H1 (cell line): ENCODE measurements around the gene FAM193A. TPM values are rescaled to one million over a fixed set of nuclear protein-coding genes. Genes with fewer than 3 reads are reported as not detected.

ENCODE experiments used
- CTCF ChIA-PET: fragments of 300-600 bp; sonication (Branson Sonifier 250); formaldehyde crosslinking; loops from one replicate; lab custom pipeline; 2021; ENCODE audit not compliant: partially characterized antibody; lab: Charles Lee
- POLR2A ChIA-PET: fragments of 300-600 bp; sonication (Branson Sonifier 250); formaldehyde crosslinking; loops from one replicate; lab custom pipeline; 2021; ENCODE audit warnings: inconsistent platforms; ENCODE audit not compliant: partially characterized antibody; lab: Charles Lee
- DNase-seq, 2 experiments: peaks; one replicate each; pipeline versions ENCODE4 v3.0.0 to v3.0.0-alpha.2; 2010 to 2022; ENCODE audit warnings: low spot score in 2 of 2, low read depth in 1 of 2, mixed read lengths in 1 of 2
- FAIRE-seq: peaks from 2 replicates; lab custom pipeline; 2011; peaks lifted over from hg19 to GRCh38; lab: Jason Lieb, UNC
- H2AFZ ChIP-seq: 2 replicates; pipeline ENCODE4 v1.8.1; 2012; ENCODE audit warnings: low read length, inconsistent platforms
- H2AK5ac ChIP-seq: 2 replicates; pipeline ENCODE4 v1.6.1; 2013; ENCODE audit warnings: low read depth, low read length
- H2BK120ac ChIP-seq: replicated peaks from 2 replicates; pipeline ENCODE3; 2013; ENCODE audit warnings: low read depth, low read length, inconsistent platforms
- H2BK12ac ChIP-seq: 2 replicates; pipeline ENCODE4 v1.6.1; 2013; ENCODE audit warnings: low read depth, low read length
- H2BK15ac ChIP-seq: 2 replicates; pipeline ENCODE4 v1.6.1; 2013; ENCODE audit warnings: low read length
- H2BK20ac ChIP-seq: 2 replicates; pipeline ENCODE4 v1.6.1; 2013; ENCODE audit warnings: low read length
- H2BK5ac ChIP-seq: 2 replicates; pipeline ENCODE4 v1.6.1; 2013; ENCODE audit warnings: low read depth, low read length
- H3K14ac ChIP-seq: 2 replicates; pipeline ENCODE4 v1.6.1; 2013; ENCODE audit warnings: inconsistent platforms; ENCODE audit not compliant: insufficient read length
- H3K18ac ChIP-seq: 2 replicates; pipeline ENCODE4 v1.6.1; 2013; ENCODE audit warnings: low read length; ENCODE audit errors: extremely low read depth
- H3K23ac ChIP-seq: 2 replicates; pipeline ENCODE4 v1.6.1; 2013; ENCODE audit warnings: inconsistent platforms; ENCODE audit not compliant: insufficient read length
- H3K23me2 ChIP-seq: 2 replicates; pipeline ENCODE4 v1.6.1; 2013; ENCODE audit warnings: low read depth, low read length
- H3K27ac ChIP-seq: 2 replicates; pipeline ENCODE4 v1.6.1; 2011; ENCODE audit warnings: low read depth, low read length, inconsistent platforms
- H3K27me3 ChIP-seq, 4 experiments: replicated peaks in 1 of 4; 1 replicate in 1 of 4; 2 replicates in 3 of 4; pipeline versions ENCODE4 v1.6.1 to v1.8.1; 2011 to 2013; ENCODE audit warnings: low read length in 3 of 4, mild to moderate bottlenecking in 3 of 4, inconsistent platforms in 2 of 4, mixed read lengths in 2 of 4, moderate library complexity in 1 of 4; ENCODE audit not compliant: control insufficient read depth in 3 of 4, insufficient read depth in 3 of 4; ENCODE audit errors: extremely low read depth in 1 of 4
- H3K36me3 ChIP-seq, 4 experiments: 2 replicates each; pipeline versions ENCODE4 v1.6.1 to v1.8.1; 2011 to 2013; ENCODE audit warnings: mild to moderate bottlenecking in 4 of 4, low read length in 3 of 4, moderate library complexity in 2 of 4, control low read depth in 1 of 4, inconsistent platforms in 1 of 4; ENCODE audit not compliant: insufficient read depth in 4 of 4, control insufficient read depth in 2 of 4
- H3K4ac ChIP-seq: replicated peaks from 2 replicates; pipeline ENCODE3; 2013; ENCODE audit warnings: low read length, low read depth, mixed read lengths, inconsistent platforms; ENCODE audit not compliant: insufficient read length
- H3K4me1 ChIP-seq, 4 experiments: replicated peaks in 1 of 4; 1 replicate in 1 of 4; 2 replicates in 3 of 4; pipeline versions ENCODE4 v1.6.1 to v1.8.1; 2011 to 2013; ENCODE audit warnings: low read length in 3 of 4, inconsistent platforms in 2 of 4, mixed read lengths in 1 of 4; ENCODE audit not compliant: insufficient read depth in 4 of 4, control insufficient read depth in 3 of 4
- H3K4me2 ChIP-seq, 2 experiments: 2 replicates each; pipeline versions ENCODE4 v1.6.1 to v1.8.1; 2011 to 2013; ENCODE audit warnings: low read depth in 2 of 2, low read length in 2 of 2, control low read depth in 1 of 2, inconsistent platforms in 1 of 2, mild to moderate bottlenecking in 1 of 2; ENCODE audit not compliant: insufficient read depth in 1 of 2
- H3K4me3 ChIP-seq, 4 experiments: fragments of 200-600, 300-600 bp in 1 of 4; sonication (generic), shearing (Covaris generic), sonication (Bioruptor Twin) in 1 of 4; 2 replicates each; pipeline versions ENCODE4 v1.5.1 to v1.8.1; 2011 to 2016; ENCODE audit warnings: low read length in 4 of 4, low read depth in 3 of 4, control low read depth in 2 of 4, inconsistent platforms in 2 of 4, mild to moderate bottlenecking in 2 of 4, mixed read lengths in 1 of 4, moderate library complexity in 1 of 4; ENCODE audit not compliant: insufficient read depth in 2 of 4; ENCODE audit errors: extremely low read depth in 1 of 4
- H3K56ac ChIP-seq: replicated peaks from 2 replicates; pipeline ENCODE3; 2013; ENCODE audit warnings: low read depth, mild to moderate bottlenecking, mixed read lengths, low read length, inconsistent platforms; ENCODE audit not compliant: insufficient read length
- H3K79me1 ChIP-seq: 2 replicates; pipeline ENCODE4 v1.6.1; 2013; ENCODE audit warnings: low read depth, low read length, control low read depth
- H3K79me2 ChIP-seq, 2 experiments: 2 replicates each; pipeline versions ENCODE4 v1.6.1 to v1.8.1; 2012 to 2013; ENCODE audit warnings: low read length in 2 of 2, mild to moderate bottlenecking in 2 of 2, inconsistent platforms in 1 of 2; ENCODE audit not compliant: insufficient read depth in 2 of 2, control insufficient read depth in 1 of 2
- H3K9ac ChIP-seq, 4 experiments: replicated peaks in 1 of 4; 1 replicate in 1 of 4; 2 replicates in 3 of 4; pipeline versions ENCODE4 v1.6.1 to v1.8.1; 2011 to 2013; ENCODE audit warnings: low read depth in 3 of 4, low read length in 3 of 4, control low read depth in 2 of 4, mild to moderate bottlenecking in 2 of 4, moderate library complexity in 2 of 4, inconsistent platforms in 1 of 4; ENCODE audit errors: extremely low read depth in 1 of 4
- H3K9me3 ChIP-seq, 2 experiments: 2 replicates each; pipeline versions ENCODE4 v1.6.1 to v1.8.1; 2012 to 2013; ENCODE audit warnings: mild to moderate bottlenecking in 2 of 2, moderate library complexity in 2 of 2, control low read depth in 1 of 2, inconsistent platforms in 1 of 2, low read depth in 1 of 2, low read length in 1 of 2, mixed read lengths in 1 of 2; ENCODE audit not compliant: insufficient read depth in 2 of 2
- H4K20me1 ChIP-seq, 2 experiments: replicated peaks in 1 of 2; 2 replicates each; pipeline versions ENCODE3 to v1.8.1; 2011 to 2013; ENCODE audit warnings: inconsistent platforms in 2 of 2, low read length in 2 of 2, mild to moderate bottlenecking in 1 of 2; ENCODE audit not compliant: insufficient read depth in 2 of 2, control insufficient read depth in 1 of 2
- H4K5ac ChIP-seq: 2 replicates; pipeline ENCODE4 v1.6.1; 2013; ENCODE audit warnings: low read length, low read depth, mixed read lengths, inconsistent platforms; ENCODE audit not compliant: insufficient read length
- H4K8ac ChIP-seq: 2 replicates; pipeline ENCODE4 v1.8.0; 2013; ENCODE audit warnings: mild to moderate bottlenecking, moderate library complexity, low read length, inconsistent platforms; ENCODE audit not compliant: insufficient read depth; ENCODE audit errors: extremely low read depth
- H4K91ac ChIP-seq: replicated peaks from 2 replicates; pipeline ENCODE3; 2013; ENCODE audit warnings: low read length, mixed read lengths, inconsistent platforms; ENCODE audit not compliant: insufficient read length
- ASH2L ChIP-seq: fragments of 200-600, 300-600 bp; sonication (generic); IDR thresholded peaks from one replicate; pipeline ENCODE4 v1.7.1; 2017; ENCODE audit warnings: low read length
- BACH1 ChIP-seq: IDR thresholded peaks from 2 replicates; pipeline ENCODE4 v1.6.1; 2012; ENCODE audit warnings: low read length, improper control_type of control experiment
- JUN ChIP-seq: IDR thresholded peaks from 2 replicates; pipeline ENCODE4 v1.6.1; 2011; ENCODE audit warnings: low read depth, mild to moderate bottlenecking, improper control_type of control experiment, low read length
- NRF1 ChIP-seq: IDR thresholded peaks from 2 replicates; pipeline ENCODE4 v1.6.1; 2011; ENCODE audit warnings: mild to moderate bottlenecking, low read depth, low read length, improper control_type of control experiment
- YY1 ChIP-seq: IDR thresholded peaks from 2 replicates; pipeline ENCODE4 v1.6.1; 2011; ENCODE audit warnings: low read depth, mild to moderate bottlenecking, low read length
- WGBS, 2 experiments: shearing (Covaris generic) in 1 of 2; methylation state at CpG; one replicate each; pipeline versions ENCODE4 v1.1.6 to v1.1.7; 2013 to 2015; ENCODE audit warnings: low lambda C conversion rate in 2 of 2, mixed read lengths in 2 of 2, inconsistent platforms in 1 of 2, low coverage in 1 of 2, missing lambda C conversion rate in 1 of 2; ENCODE audit not compliant: insufficient replicate concordance in 2 of 2, insufficient coverage in 1 of 2, insufficient read length in 1 of 2; ENCODE audit errors: extremely low coverage in 1 of 2, missing lambda C conversion rate in 1 of 2; 5-methylcytosine and 5-hydroxymethylcytosine counted together
- polyA plus RNA-seq, 7 experiments: library from polyadenylated mRNA; depleted of rRNA in 3 of 7; stranded (reverse) in 5 of 7; unstranded in 2 of 7; fragments of >200 nt in 5 of 7; fragments of 200-250 nt in 2 of 7; gene quantifications; 1 replicate in 5 of 7; 2 replicates in 1 of 7; 4 replicates in 1 of 7; pipeline versions ENCODE4 v1.2.1 to v1.2.3, GENCODE V29; 2011 to 2013; ENCODE audit warnings: missing spikeins in 2 of 7, mixed read lengths in 2 of 7
- total RNA-seq: library from RNA; stranded (reverse); fragmentation: NEBNext Ultra II Directional; extraction: Animal tissue kit (Norgen Biotek cat#: 25700); gene quantifications from 2 replicates; pipeline ENCODE4 v1.2.1, GENCODE V29; 2021

FAM193A gene
- total and polyA plus RNA-seq, 2 of the 8 experiments (the other 6 are each of a cell fraction or from before 2014, with no cell fraction given) = 8.7 to 26.2 TPM

DNA sequence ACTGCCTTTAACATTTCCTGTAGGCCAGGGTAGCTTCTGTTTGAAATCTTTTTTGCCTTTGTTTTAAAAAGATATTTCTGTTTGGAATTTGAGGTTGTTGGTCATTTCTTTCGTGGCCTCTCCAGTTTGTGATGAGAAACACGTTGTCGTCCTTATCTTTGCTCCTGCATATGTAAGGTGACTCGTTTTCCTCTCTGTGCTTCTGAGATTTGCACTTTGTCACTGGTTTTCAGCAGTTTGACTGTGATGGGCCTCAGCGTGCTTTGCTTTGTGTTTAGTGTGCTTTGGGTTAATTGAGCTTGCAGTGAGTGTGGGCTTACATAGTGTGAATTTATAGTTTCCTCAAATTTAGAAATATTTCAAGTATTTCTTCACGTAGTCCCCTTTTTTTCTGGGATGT is 81.5 kb downstream of the FAM193A start:
- peaks cover 3 to 80% of the 10 kb centered on the region in 2 experiments; a peak in 3 of 4 replicates for H3K79me2 ChIP-seq
- no peak overlapping the region for H3K23ac ChIP-seq
- H2AFZ ChIP-seq = no peak overlapping the region

More for the DNA sequence above, 81.5 kb downstream of the FAM193A start:
- Histone ChIP-seq H3K14ac (no peak overlapping the region), H3K27me3 (no peaks in the 10 kb centered on the region), H2BK15ac (peak overlapping the region; percentile 98; the same call in 1 of the 2 replicates), H4K8ac (no peak overlapping the region), H3K36me3 (no peaks in the 10 kb centered on the region), H2BK120ac (no peak overlapping the region), H3K4me1 (peaks cover 0 to 12% (median 4%) of the 10 kb centered on the region in 4 experiments; a peak in 5 of 7 replicates), H2AK5ac (no peak overlapping the region), H2BK5ac (no peak overlapping the region; the same call in 1 of the 2 replicates), H3K56ac (no peak overlapping the region), H3K4ac (no peak overlapping the region), H3K79me1 (peaks cover 3% of the 10 kb centered on the region; the same call in 1 of the 2 replicates), H3K23me2 (no peaks in the 10 kb centered on the region), H3K18ac (no peak overlapping the region; the same call in 1 of the 2 replicates), H2BK20ac (0 out of 2 replicates have a peak overlapping the region, but pooled peaks have one; percentile 7), H4K5ac (peak overlapping the region; percentile 8), H4K20me1 (peaks cover 0 to 9% of the 10 kb centered on the region in 2 experiments), H2BK12ac (no peak overlapping the region), H3K4me3 (no peak overlapping the region), H3K9me3 (no peaks in the 10 kb centered on the region), H3K9ac (no peak overlapping the region; a peak in 1 of 7 replicates), H4K91ac (no peak overlapping the region), H3K4me2 (no peak overlapping the region), H3K27ac (0 out of 2 replicates have a peak overlapping the region, but pooled peaks have one; percentile 1)
- ChIA-PET CTCF (interaction anchor here (1.0 to 1.4 kb wide), 3 partner anchors 25 to 60 kb away, joined by 3 read pairs; no protein-coding TSS in a partner anchor), POLR2A (no interaction called here)
- FAIRE-seq (no peak), DNase-seq (no peak)
- WGBS, 2 experiments = 81% methylated on average over 6 of the region's 6 CpGs; no CpG with 5 or more reads in 1 of the 2 experiments
- TF ChIP-seq YY1 (no peak), JUN (no peak), ASH2L (no peak), BACH1 (no peak), NRF1 (no peak)
